H1 (cell line): ENCODE results near the gene FDPS. TPM values are rescaled to one million over a fixed set of nuclear protein-coding genes. Genes with fewer than 3 reads are reported as not detected.

ENCODE experiments used
- CTCF ChIA-PET: fragments of 300-600 bp; sonication (Branson Sonifier 250); formaldehyde crosslinking; loops from one replicate; lab custom pipeline; 2021; ENCODE audit not compliant: partially characterized antibody; lab: Charles Lee
- POLR2A ChIA-PET: fragments of 300-600 bp; sonication (Branson Sonifier 250); formaldehyde crosslinking; loops from one replicate; lab custom pipeline; 2021; ENCODE audit warnings: inconsistent platforms; ENCODE audit not compliant: partially characterized antibody; lab: Charles Lee
- DNase-seq, 2 experiments: peaks; one replicate each; pipeline versions ENCODE4 v3.0.0 to v3.0.0-alpha.2; 2010 to 2022; ENCODE audit warnings: low spot score in 2 of 2, low read depth in 1 of 2, mixed read lengths in 1 of 2
- FAIRE-seq: peaks from 2 replicates; lab custom pipeline; 2011; peaks lifted over from hg19 to GRCh38; lab: Jason Lieb, UNC
- H2AFZ ChIP-seq: 2 replicates; pipeline ENCODE4 v1.8.1; 2012; ENCODE audit warnings: low read length, inconsistent platforms
- H2AK5ac ChIP-seq: 2 replicates; pipeline ENCODE4 v1.6.1; 2013; ENCODE audit warnings: low read depth, low read length
- H2BK120ac ChIP-seq: replicated peaks from 2 replicates; pipeline ENCODE3; 2013; ENCODE audit warnings: low read depth, low read length, inconsistent platforms
- H2BK12ac ChIP-seq: 2 replicates; pipeline ENCODE4 v1.6.1; 2013; ENCODE audit warnings: low read depth, low read length
- H2BK15ac ChIP-seq: 2 replicates; pipeline ENCODE4 v1.6.1; 2013; ENCODE audit warnings: low read length
- H2BK20ac ChIP-seq: 2 replicates; pipeline ENCODE4 v1.6.1; 2013; ENCODE audit warnings: low read length
- H2BK5ac ChIP-seq: 2 replicates; pipeline ENCODE4 v1.6.1; 2013; ENCODE audit warnings: low read depth, low read length
- H3K14ac ChIP-seq: 2 replicates; pipeline ENCODE4 v1.6.1; 2013; ENCODE audit warnings: inconsistent platforms; ENCODE audit not compliant: insufficient read length
- H3K18ac ChIP-seq: 2 replicates; pipeline ENCODE4 v1.6.1; 2013; ENCODE audit warnings: low read length; ENCODE audit errors: extremely low read depth
- H3K23ac ChIP-seq: 2 replicates; pipeline ENCODE4 v1.6.1; 2013; ENCODE audit warnings: inconsistent platforms; ENCODE audit not compliant: insufficient read length
- H3K23me2 ChIP-seq: 2 replicates; pipeline ENCODE4 v1.6.1; 2013; ENCODE audit warnings: low read depth, low read length
- H3K27ac ChIP-seq: 2 replicates; pipeline ENCODE4 v1.6.1; 2011; ENCODE audit warnings: low read depth, low read length, inconsistent platforms
- H3K27me3 ChIP-seq, 4 experiments: replicated peaks in 1 of 4; 1 replicate in 1 of 4; 2 replicates in 3 of 4; pipeline versions ENCODE4 v1.6.1 to v1.8.1; 2011 to 2013; ENCODE audit warnings: low read length in 3 of 4, mild to moderate bottlenecking in 3 of 4, inconsistent platforms in 2 of 4, mixed read lengths in 2 of 4, moderate library complexity in 1 of 4; ENCODE audit not compliant: control insufficient read depth in 3 of 4, insufficient read depth in 3 of 4; ENCODE audit errors: extremely low read depth in 1 of 4
- H3K36me3 ChIP-seq, 4 experiments: 2 replicates each; pipeline versions ENCODE4 v1.6.1 to v1.8.1; 2011 to 2013; ENCODE audit warnings: mild to moderate bottlenecking in 4 of 4, low read length in 3 of 4, moderate library complexity in 2 of 4, control low read depth in 1 of 4, inconsistent platforms in 1 of 4; ENCODE audit not compliant: insufficient read depth in 4 of 4, control insufficient read depth in 2 of 4
- H3K4ac ChIP-seq: replicated peaks from 2 replicates; pipeline ENCODE3; 2013; ENCODE audit warnings: low read length, low read depth, mixed read lengths, inconsistent platforms; ENCODE audit not compliant: insufficient read length
- H3K4me1 ChIP-seq, 4 experiments: replicated peaks in 1 of 4; 1 replicate in 1 of 4; 2 replicates in 3 of 4; pipeline versions ENCODE4 v1.6.1 to v1.8.1; 2011 to 2013; ENCODE audit warnings: low read length in 3 of 4, inconsistent platforms in 2 of 4, mixed read lengths in 1 of 4; ENCODE audit not compliant: insufficient read depth in 4 of 4, control insufficient read depth in 3 of 4
- H3K4me2 ChIP-seq, 2 experiments: 2 replicates each; pipeline versions ENCODE4 v1.6.1 to v1.8.1; 2011 to 2013; ENCODE audit warnings: low read depth in 2 of 2, low read length in 2 of 2, control low read depth in 1 of 2, inconsistent platforms in 1 of 2, mild to moderate bottlenecking in 1 of 2; ENCODE audit not compliant: insufficient read depth in 1 of 2
- H3K4me3 ChIP-seq, 4 experiments: fragments of 200-600, 300-600 bp in 1 of 4; sonication (generic), shearing (Covaris generic), sonication (Bioruptor Twin) in 1 of 4; 2 replicates each; pipeline versions ENCODE4 v1.5.1 to v1.8.1; 2011 to 2016; ENCODE audit warnings: low read length in 4 of 4, low read depth in 3 of 4, control low read depth in 2 of 4, inconsistent platforms in 2 of 4, mild to moderate bottlenecking in 2 of 4, mixed read lengths in 1 of 4, moderate library complexity in 1 of 4; ENCODE audit not compliant: insufficient read depth in 2 of 4; ENCODE audit errors: extremely low read depth in 1 of 4
- H3K56ac ChIP-seq: replicated peaks from 2 replicates; pipeline ENCODE3; 2013; ENCODE audit warnings: low read depth, mild to moderate bottlenecking, mixed read lengths, low read length, inconsistent platforms; ENCODE audit not compliant: insufficient read length
- H3K79me1 ChIP-seq: 2 replicates; pipeline ENCODE4 v1.6.1; 2013; ENCODE audit warnings: low read depth, low read length, control low read depth
- H3K79me2 ChIP-seq, 2 experiments: 2 replicates each; pipeline versions ENCODE4 v1.6.1 to v1.8.1; 2012 to 2013; ENCODE audit warnings: low read length in 2 of 2, mild to moderate bottlenecking in 2 of 2, inconsistent platforms in 1 of 2; ENCODE audit not compliant: insufficient read depth in 2 of 2, control insufficient read depth in 1 of 2
- H3K9ac ChIP-seq, 4 experiments: replicated peaks in 1 of 4; 1 replicate in 1 of 4; 2 replicates in 3 of 4; pipeline versions ENCODE4 v1.6.1 to v1.8.1; 2011 to 2013; ENCODE audit warnings: low read depth in 3 of 4, low read length in 3 of 4, control low read depth in 2 of 4, mild to moderate bottlenecking in 2 of 4, moderate library complexity in 2 of 4, inconsistent platforms in 1 of 4; ENCODE audit errors: extremely low read depth in 1 of 4
- H3K9me3 ChIP-seq, 2 experiments: 2 replicates each; pipeline versions ENCODE4 v1.6.1 to v1.8.1; 2012 to 2013; ENCODE audit warnings: mild to moderate bottlenecking in 2 of 2, moderate library complexity in 2 of 2, control low read depth in 1 of 2, inconsistent platforms in 1 of 2, low read depth in 1 of 2, low read length in 1 of 2, mixed read lengths in 1 of 2; ENCODE audit not compliant: insufficient read depth in 2 of 2
- H4K20me1 ChIP-seq, 2 experiments: replicated peaks in 1 of 2; 2 replicates each; pipeline versions ENCODE3 to v1.8.1; 2011 to 2013; ENCODE audit warnings: inconsistent platforms in 2 of 2, low read length in 2 of 2, mild to moderate bottlenecking in 1 of 2; ENCODE audit not compliant: insufficient read depth in 2 of 2, control insufficient read depth in 1 of 2
- H4K5ac ChIP-seq: 2 replicates; pipeline ENCODE4 v1.6.1; 2013; ENCODE audit warnings: low read length, low read depth, mixed read lengths, inconsistent platforms; ENCODE audit not compliant: insufficient read length
- H4K8ac ChIP-seq: 2 replicates; pipeline ENCODE4 v1.8.0; 2013; ENCODE audit warnings: mild to moderate bottlenecking, moderate library complexity, low read length, inconsistent platforms; ENCODE audit not compliant: insufficient read depth; ENCODE audit errors: extremely low read depth
- H4K91ac ChIP-seq: replicated peaks from 2 replicates; pipeline ENCODE3; 2013; ENCODE audit warnings: low read length, mixed read lengths, inconsistent platforms; ENCODE audit not compliant: insufficient read length
- BACH1 ChIP-seq: IDR thresholded peaks from 2 replicates; pipeline ENCODE4 v1.6.1; 2012; ENCODE audit warnings: low read length, improper control_type of control experiment
- CHD1 ChIP-seq: IDR thresholded peaks from 2 replicates; pipeline ENCODE4 v1.6.1; 2012; ENCODE audit warnings: low read depth, low read length, improper control_type of control experiment
- CREB1 ChIP-seq: IDR thresholded peaks from 2 replicates; pipeline ENCODE4 v1.6.1; 2012; ENCODE audit warnings: inconsistent platforms
- CTCF ChIP-seq, 3 experiments: IDR thresholded peaks; 1 replicate in 2 of 3; 2 replicates in 1 of 3; pipeline versions ENCODE4 v1.5.1 to v1.6.1; 2011; ENCODE audit warnings: low read length in 3 of 3, mild to moderate bottlenecking in 3 of 3, inconsistent platforms in 2 of 3, low read depth in 1 of 3, moderate library complexity in 1 of 3; ENCODE audit not compliant: insufficient read depth in 1 of 3; ENCODE audit errors: control extremely low read depth in 1 of 3
- EGR1 ChIP-seq: IDR thresholded peaks from 2 replicates; pipeline ENCODE4 v1.6.1; 2011; ENCODE audit warnings: low read depth, low read length, borderline replicate concordance
- HDAC6 ChIP-seq: IDR thresholded peaks from one replicate; pipeline ENCODE4 v1.7.1; 2012; ENCODE audit warnings: low read depth, mild to moderate bottlenecking, inconsistent platforms, low read length, moderate library complexity
- KDM5A ChIP-seq: fragments of 200-600 bp; IDR thresholded peaks from 2 replicates; pipeline ENCODE4 v1.7.1; 2012; ENCODE audit warnings: mild to moderate bottlenecking, low read length, inconsistent platforms, mixed read lengths
- PHF8 ChIP-seq: fragments of 200-600 bp; sonication (generic); conservative IDR thresholded peaks from 2 replicates; pipeline ENCODE4 v1.7.1; 2012; ENCODE audit warnings: low read depth, mild to moderate bottlenecking, inconsistent platforms, low read length, moderate library complexity
- RFX5 ChIP-seq: IDR thresholded peaks from 2 replicates; pipeline ENCODE4 v1.6.1; 2011; ENCODE audit warnings: low read depth, low read length, improper control_type of control experiment, borderline replicate concordance
- RXRA ChIP-seq: IDR thresholded peaks from 2 replicates; pipeline ENCODE4 v1.6.1; 2011; ENCODE audit warnings: low read depth, mild to moderate bottlenecking, low read length, moderate library complexity; ENCODE audit not compliant: insufficient read depth
- SAP30 ChIP-seq: fragments of 300-600 bp; sonication (generic); IDR thresholded peaks from 2 replicates; pipeline ENCODE4 v1.7.1; 2012; ENCODE audit warnings: low read length, moderate library complexity, mild to moderate bottlenecking, inconsistent platforms; ENCODE audit not compliant: insufficient read depth, insufficient replicate concordance
- SP2 ChIP-seq: IDR thresholded peaks from 2 replicates; pipeline ENCODE4 v1.6.1; 2012; ENCODE audit warnings: mild to moderate bottlenecking, low read length, inconsistent platforms
- YY1 ChIP-seq: IDR thresholded peaks from 2 replicates; pipeline ENCODE4 v1.6.1; 2011; ENCODE audit warnings: low read depth, mild to moderate bottlenecking, low read length
- WGBS, 2 experiments: shearing (Covaris generic) in 1 of 2; methylation state at CpG; one replicate each; pipeline versions ENCODE4 v1.1.6 to v1.1.7; 2013 to 2015; ENCODE audit warnings: low lambda C conversion rate in 2 of 2, mixed read lengths in 2 of 2, inconsistent platforms in 1 of 2, low coverage in 1 of 2, missing lambda C conversion rate in 1 of 2; ENCODE audit not compliant: insufficient replicate concordance in 2 of 2, insufficient coverage in 1 of 2, insufficient read length in 1 of 2; ENCODE audit errors: extremely low coverage in 1 of 2, missing lambda C conversion rate in 1 of 2; 5-methylcytosine and 5-hydroxymethylcytosine counted together
- polyA plus RNA-seq, 7 experiments: library from polyadenylated mRNA; depleted of rRNA in 3 of 7; stranded (reverse) in 5 of 7; unstranded in 2 of 7; fragments of >200 nt in 5 of 7; fragments of 200-250 nt in 2 of 7; gene quantifications; 1 replicate in 5 of 7; 2 replicates in 1 of 7; 4 replicates in 1 of 7; pipeline versions ENCODE4 v1.2.1 to v1.2.3, GENCODE V29; 2011 to 2013; ENCODE audit warnings: missing spikeins in 2 of 7, mixed read lengths in 2 of 7
- total RNA-seq: library from RNA; stranded (reverse); fragmentation: NEBNext Ultra II Directional; extraction: Animal tissue kit (Norgen Biotek cat#: 25700); gene quantifications from 2 replicates; pipeline ENCODE4 v1.2.1, GENCODE V29; 2021

Gene FDPS
- total and polyA plus RNA-seq, 2 of the 8 experiments (the other 6 are each of a cell fraction or from before 2014, with no cell fraction given), result 267 to 368 TPM

- H2BK120ac ChIP-seq, result no peak overlapping the region
- H3K79me2 ChIP-seq, result no peaks in the 10 kb centered on the region
- H3K4ac ChIP-seq, result no peak overlapping the region
- no peak overlapping the region for H2AFZ ChIP-seq
- no peak overlapping the region for H2BK20ac ChIP-seq
- H2BK5ac ChIP-seq, result no peak overlapping the region
- H3K56ac ChIP-seq, result no peak overlapping the region
- H3K14ac ChIP-seq, result no peak overlapping the region
- H4K8ac ChIP-seq, result no peak overlapping the region
- no peaks in the 10 kb centered on the region; a peak in 1 of 7 replicates for H3K4me1 ChIP-seq
- no peaks in the 10 kb centered on the region for H3K9me3 ChIP-seq
- H4K5ac ChIP-seq, result no peak overlapping the region
- no peaks in the 10 kb centered on the region for H3K27me3 ChIP-seq
- no peak overlapping the region for H3K9ac ChIP-seq
- H2AK5ac ChIP-seq, result no peak overlapping the region
- no peak overlapping the region for H3K4me2 ChIP-seq
- no peak overlapping the region for H4K91ac ChIP-seq
- ChIA-PET CTCF (interaction anchor here (0.6 to 2.1 kb wide), 5 partner anchors 9 to 109 kb away, joined by 3 to 7 read pairs (median 3); no protein-coding TSS in a partner anchor), POLR2A (interaction anchor here (1.5 to 2.1 kb wide), 4 partner anchors 11 to 34 kb away, joined by 4 to 7 read pairs (median 6); partner anchors contain the start of genes FDPS and RUSC1)
- no peaks in the 10 kb centered on the region; a peak in 1 of 8 replicates for H3K36me3 ChIP-seq
- no peak overlapping the region for H3K18ac ChIP-seq
- H3K79me1 ChIP-seq, result no peaks in the 10 kb centered on the region
- WGBS, 2 experiments, result 96% methylated on average over 2 of the region's 2 CpGs; no CpG with 5 or more reads in 1 of the 2 experiments
- no peak overlapping the region for H3K4me3 ChIP-seq
- H3K23ac ChIP-seq, result no peak overlapping the region
- H4K20me1 ChIP-seq, result no peaks in the 10 kb centered on the region
- DNase-seq (no peak), FAIRE-seq (no peak)
- no peak overlapping the region for H3K27ac ChIP-seq
- H2BK15ac ChIP-seq, result no peak overlapping the region
- no peaks in the 10 kb centered on the region for H3K23me2 ChIP-seq
- H2BK12ac ChIP-seq, result no peak overlapping the region
- TF ChIP-seq RXRA (no peak), EGR1 (no peak), YY1 (no peak), BACH1 (no peak), CTCF (IDR thresholded peaks at IDR 0.05; ENCODE audit: control extremely low read depth in 1 of 3, insufficient read depth in 1 of 3, low read depth in 1 of 3, low read length in 3 of 3) (no peak), CREB1 (no peak), SAP30 (no peak), HDAC6 (no peak), SP2 (no peak), CHD1 (no peak), PHF8 (no peak), KDM5A (no peak), RFX5 (no peak)
Measured at GRCh38 chr1:155286544-155286943, 22.1 kb upstream of the FDPS start.
